ENCODE data around the gene PCDHB11.

Gene PCDHB11

DNA sequence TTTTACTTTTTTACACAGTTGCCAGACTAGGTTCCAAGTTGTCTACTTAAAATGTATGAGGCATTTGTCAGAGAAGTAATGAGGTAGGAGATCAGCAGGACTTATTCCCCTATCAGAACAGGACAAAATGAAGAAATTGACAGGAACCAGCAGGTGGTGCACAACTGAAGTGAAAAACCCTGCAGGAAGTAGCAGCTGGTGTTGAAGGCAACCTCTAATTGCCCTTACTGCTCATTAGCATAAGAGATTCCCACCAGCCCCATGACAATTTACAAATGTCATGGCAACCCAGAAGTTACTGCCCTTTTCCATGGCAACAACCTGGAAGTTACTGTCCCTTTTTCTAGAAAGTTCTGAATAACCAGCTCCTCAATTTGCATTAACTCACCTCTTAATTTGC is 51.1 kb downstream of the PCDHB11 start:
- no peak overlapping the region for H3K4me3 Mint-ChIP-seq
- no peak overlapping the region for H3K27ac Mint-ChIP-seq
- DNase-seq (ENCODE audit: low spot score in 2 of 2) (no peak), ATAC-seq (no peak)
- peaks cover 28% of the 10 kb centered on the region for H3K9me3 Mint-ChIP-seq
- no peaks in the 10 kb centered on the region for H3K36me3 Mint-ChIP-seq
- H3K4me1 Mint-ChIP-seq = no peaks in the 10 kb centered on the region
